Measurements from ENCODE around the gene LHX4. TPM values are rescaled to one million over a fixed set of nuclear protein-coding genes. Genes with fewer than 3 reads are reported as not detected.

Gene LHX4
- total and polyA plus RNA-seq, 2 of the 8 experiments (the other 6 are each of a cell fraction or from before 2014, with no cell fraction given), result 0.85 to 4.9 TPM

DNA sequence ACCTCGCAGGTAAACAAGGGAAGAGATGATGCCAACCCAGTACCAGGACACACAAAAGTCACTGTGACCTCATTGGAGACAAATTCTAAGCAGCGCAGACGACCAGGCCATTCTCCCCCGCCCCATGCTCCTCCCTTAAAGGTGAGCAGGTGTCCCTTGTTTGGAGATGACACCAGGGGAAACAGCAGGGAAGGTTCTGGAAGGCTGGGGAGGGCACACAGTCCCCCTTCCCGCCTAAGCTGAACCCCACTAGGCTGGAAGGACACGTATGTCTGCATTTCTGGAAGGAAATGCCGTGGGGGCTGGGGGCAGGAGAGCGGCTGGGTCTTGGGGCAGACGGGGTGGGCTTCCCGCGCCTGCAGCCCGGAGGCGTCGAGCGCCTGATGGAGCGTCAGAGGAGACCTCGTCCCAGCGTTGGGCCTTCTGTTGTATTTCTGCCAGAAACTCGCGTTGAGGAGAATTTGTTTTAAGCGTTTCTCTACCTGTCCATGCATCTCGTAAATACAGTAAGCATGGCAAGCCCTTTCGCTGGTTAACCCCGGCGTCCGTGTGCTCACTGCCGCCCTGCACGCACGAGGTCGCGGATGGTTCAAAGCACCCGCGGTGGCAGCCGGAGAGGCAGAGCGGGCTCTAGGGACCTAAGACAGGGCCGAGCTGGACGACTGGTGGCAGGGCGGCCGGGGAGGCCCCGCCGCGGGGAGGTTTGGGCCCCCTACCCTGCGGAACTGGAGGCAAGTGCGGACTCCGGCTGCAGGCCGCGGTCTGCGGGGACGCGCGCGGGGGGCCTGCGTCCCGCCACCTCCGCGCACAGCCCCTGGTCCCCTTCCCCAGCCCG, 1.2 kb upstream of the LHX4 start:
- ChIA-PET CTCF (ENCODE audit: partially characterized antibody) (interaction anchor here (0.6 to 1.3 kb wide), 2 partner anchors 40 to 198 kb away, joined by 3 read pairs; no protein-coding TSS in a partner anchor), POLR2A (ENCODE audit: partially characterized antibody) (interaction anchor here (3.9 kb wide), 1 partner anchor 10 kb away, joined by 26 read pairs; no protein-coding TSS in a partner anchor)
- no peak overlapping the region for H2AFZ ChIP-seq (ENCODE audit: low read length)
- H3K36me3 ChIP-seq (ENCODE audit: control insufficient read depth in 2 of 4, insufficient read depth in 4 of 4, low read length in 3 of 4), result no peaks in the 10 kb centered on the region; a peak in 1 of 8 replicates
- peaks cover 2% of the 10 kb centered on the region; the same call in 1 of the 2 replicates for H3K79me1 ChIP-seq (ENCODE audit: low read depth, low read length)
- H4K8ac ChIP-seq (ENCODE audit: extremely low read depth, insufficient read depth, low read length), result peak overlapping the region; percentile 76
- peak overlapping the region; percentile 29; the same call in 1 of the 2 replicates for H2AK5ac ChIP-seq (ENCODE audit: low read depth, low read length)
- H4K20me1 ChIP-seq (replicated peaks in 1 of 2; ENCODE audit: control insufficient read depth in 1 of 2, insufficient read depth in 2 of 2, low read length in 2 of 2), result peaks cover 0 to 11% of the 10 kb centered on the region in 2 experiments
- peak overlapping the region; percentile 52; the same call in 1 of the 2 replicates for H2BK5ac ChIP-seq (ENCODE audit: low read depth, low read length)
- H3K27me3 ChIP-seq (replicated peaks in 1 of 4; ENCODE audit: control insufficient read depth in 3 of 4, extremely low read depth in 1 of 4, insufficient read depth in 3 of 4, low read length in 3 of 4), result peaks cover 31 to 64% (median 52%) of the 10 kb centered on the region in 4 experiments
- no peak overlapping the region for H3K23ac ChIP-seq (ENCODE audit: insufficient read length)
- FAIRE-seq (no peak), DNase-seq (ENCODE audit: low read depth in 1 of 2, low spot score in 2 of 2) (peak in 1 of 2 experiments; percentile 70)
- no peak overlapping the region for H3K56ac ChIP-seq (replicated peaks; ENCODE audit: insufficient read length, low read depth, low read length)
- peak overlapping the region; percentile 45 to 67 (median 56) for H3K4me3 ChIP-seq (ENCODE audit: extremely low read depth in 1 of 4, insufficient read depth in 2 of 4, low read depth in 3 of 4, low read length in 4 of 4)
- peak overlapping the region; percentile 48; the same call in 1 of the 2 replicates for H3K18ac ChIP-seq (ENCODE audit: extremely low read depth, low read length)
- H4K5ac ChIP-seq (ENCODE audit: insufficient read length, low read depth, low read length), result no peak overlapping the region
- no peak overlapping the region for H3K4ac ChIP-seq (replicated peaks; ENCODE audit: insufficient read length, low read depth, low read length)
- H3K14ac ChIP-seq (ENCODE audit: insufficient read length), result no peak overlapping the region
- H3K4me2 ChIP-seq (ENCODE audit: insufficient read depth in 1 of 2, low read depth in 2 of 2, low read length in 2 of 2), result peak overlapping the region; percentile 91 to 92
- H3K9me3 ChIP-seq (ENCODE audit: insufficient read depth in 2 of 2, low read depth in 1 of 2, low read length in 1 of 2), result peaks cover 0 to 4% of the 10 kb centered on the region in 2 experiments; a peak in 1 of 4 replicates
- peaks cover 26% of the 10 kb centered on the region; the same call in 1 of the 2 replicates for H3K23me2 ChIP-seq (ENCODE audit: low read depth, low read length)
- no peak overlapping the region for H4K91ac ChIP-seq (replicated peaks; ENCODE audit: insufficient read length, low read length)
- 8% methylated on average over 46 of the region's 57 CpGs; no CpG with 5 or more reads in 1 of the 2 experiments for WGBS, 2 experiments (ENCODE audit: extremely low coverage in 1 of 2, insufficient coverage in 1 of 2, insufficient read length in 1 of 2, insufficient replicate concordance in 2 of 2, low coverage in 1 of 2, low lambda C conversion rate in 2 of 2, missing lambda C conversion rate in 1 of 2)
- peak overlapping the region; percentile 94; the same call in 1 of the 2 replicates for H2BK12ac ChIP-seq (ENCODE audit: low read depth, low read length)
- no peak overlapping the region; a peak in 2 of 7 replicates for H3K9ac ChIP-seq (replicated peaks in 1 of 4; ENCODE audit: extremely low read depth in 1 of 4, low read depth in 3 of 4, low read length in 3 of 4)
- peaks cover 13 to 33% (median 20%) of the 10 kb centered on the region in 4 experiments for H3K4me1 ChIP-seq (replicated peaks in 1 of 4; ENCODE audit: control insufficient read depth in 3 of 4, insufficient read depth in 4 of 4, low read length in 3 of 4)
- no peaks in the 10 kb centered on the region for H3K79me2 ChIP-seq (ENCODE audit: control insufficient read depth in 1 of 2, insufficient read depth in 2 of 2, low read length in 2 of 2)
- no peak overlapping the region for H2BK120ac ChIP-seq (replicated peaks; ENCODE audit: low read depth, low read length)
- H3K27ac ChIP-seq (ENCODE audit: low read depth, low read length), result no peak overlapping the region
- H2BK20ac ChIP-seq (ENCODE audit: low read length), result no peak overlapping the region; the same call in 1 of the 2 replicates
- H2BK15ac ChIP-seq (ENCODE audit: low read length), result 0 out of 2 replicates have a peak overlapping the region, but pooled peaks have one; percentile 16
- no peak for TF ChIP-seq CHD2 (IDR thresholded peaks at IDR 0.05; ENCODE audit: low read length)
- no peak for TF ChIP-seq SP2 (IDR thresholded peaks at IDR 0.05; ENCODE audit: low read length)
- TF ChIP-seq SP4 (IDR thresholded peaks at IDR 0.05; ENCODE audit: low read length), result 0 out of 2 replicates have a peak, but pooled peaks have one; percentile 36
- TF ChIP-seq PHF8 (conservative IDR thresholded peaks at IDR 0.05; ENCODE audit: low read depth, low read length), result peak; percentile 46; the same call in 1 of the 2 replicates
- TF ChIP-seq SUZ12 (IDR thresholded peaks at IDR 0.05; ENCODE audit: low read length), result peak; percentile 77
- TF ChIP-seq, protein P1, sequence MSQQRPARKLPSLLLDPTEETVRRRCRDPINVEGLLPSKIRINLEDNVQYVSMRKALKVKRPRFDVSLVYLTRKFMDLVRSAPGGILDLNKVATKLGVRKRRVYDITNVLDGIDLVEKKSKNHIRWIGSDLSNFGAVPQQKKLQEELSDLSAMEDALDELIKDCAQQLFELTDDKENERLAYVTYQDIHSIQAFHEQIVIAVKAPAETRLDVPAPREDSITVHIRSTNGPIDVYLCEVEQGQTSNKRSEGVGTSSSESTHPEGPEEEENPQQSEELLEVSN (IDR thresholded peaks at IDR 0.05), result peak; percentile 100
- TF ChIP-seq SP1 (IDR thresholded peaks at IDR 0.05; ENCODE audit: low read depth, low read length), result no peak
- TF ChIP-seq RNF2 (IDR thresholded peaks at IDR 0.05; ENCODE audit: borderline replicate concordance, low read depth, low read length, missing control alignments, poor library complexity, severe bottlenecking), result peak; percentile 77
- no peak for TF ChIP-seq POLR2AphosphoS5 (IDR thresholded peaks at IDR 0.05; ENCODE audit: low read depth, low read length)
- no peak for TF ChIP-seq SAP30 (IDR thresholded peaks at IDR 0.05; ENCODE audit: insufficient read depth, insufficient replicate concordance, low read length)

All from H1 (cell line).